ENCODE data around the gene DDB1. TPM values are rescaled to one million over a fixed set of nuclear protein-coding genes. Genes with fewer than 3 reads are reported as not detected.

DDB1 gene
- total RNA-seq, 2 donors from 2014 or later = 179 to 253 TPM

GRCh38 chr11:61283613-61284012, 49.3 kb downstream of the DDB1 start:
- WGBS = 97% methylated on average over 4 of the region's 4 CpGs
- no peaks in the 10 kb centered on the region for H3K4me1 ChIP-seq (replicated peaks)

GRCh38 chr11:61281581-61282250, 51.2 kb downstream of the DDB1 start:
- no peak for TF ChIP-seq POLR2AphosphoS5 (IDR thresholded peaks at IDR 0.05)
- no peak for TF ChIP-seq POLR2A (IDR thresholded peaks at IDR 0.05)
- no peak for TF ChIP-seq CTCF (IDR thresholded peaks at IDR 0.05)

More at GRCh38 chr11:61283613-61284012, 49.3 kb downstream of the DDB1 start:
- no peaks in the 10 kb centered on the region for H3K9me3 ChIP-seq
- TF ChIP-seq CTCF (IDR thresholded peaks at IDR 0.05) = no peak
- no peak for TF ChIP-seq POLR2A (IDR thresholded peaks at IDR 0.05)
- no peak for TF ChIP-seq POLR2AphosphoS5 (IDR thresholded peaks at IDR 0.05)
- intact Hi-C loops (cut with DNase I) = no loop called here
- no peaks in the 10 kb centered on the region for H3K36me3 ChIP-seq
- DNase-seq (ENCODE audit: low spot score) = no peak
- no peak overlapping the region for H3K27ac ChIP-seq
- no peaks in the 10 kb centered on the region for H3K27me3 ChIP-seq (replicated peaks; ENCODE audit: insufficient read depth)
- H3K4me3 ChIP-seq = no peak overlapping the region

DNA sequence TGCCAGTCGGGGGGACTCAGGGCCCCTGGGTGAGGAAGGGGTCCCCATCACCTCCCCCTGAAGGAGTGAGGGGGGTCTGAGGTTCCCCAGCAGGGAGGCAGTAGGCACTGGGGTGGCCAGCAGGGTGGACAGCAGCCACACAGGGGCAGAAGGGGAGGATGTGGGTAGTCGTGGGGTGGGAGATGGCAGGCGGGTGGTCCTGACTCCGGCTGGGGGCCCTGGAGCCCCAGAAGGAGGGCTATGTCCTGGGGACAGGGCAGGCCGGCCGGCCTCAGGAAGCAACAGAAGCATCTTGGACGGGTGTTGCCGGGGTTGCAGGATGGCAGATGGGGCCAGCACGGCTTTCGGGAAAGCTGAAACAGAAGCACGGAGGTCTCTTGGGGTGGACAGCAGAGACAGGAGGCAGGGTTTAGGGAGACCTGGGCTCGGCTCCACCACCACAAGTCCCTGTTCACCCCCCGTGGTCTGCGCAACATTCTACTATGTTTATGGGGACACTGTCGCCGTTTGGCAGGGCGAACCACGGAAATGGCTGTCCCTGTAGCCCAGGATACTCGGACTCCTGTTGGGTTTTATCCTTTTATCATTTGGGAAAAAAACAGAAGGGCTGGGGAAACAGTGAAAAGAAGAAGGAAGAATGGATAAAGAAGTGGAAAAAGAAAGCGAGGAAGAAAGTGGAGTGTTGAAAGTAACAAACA, 51.9 kb downstream of the DDB1 start:
- no peak overlapping the region for H3K27ac ChIP-seq
- intact Hi-C loops (cut with DNase I) = no loop called here
- DNase-seq (ENCODE audit: low spot score) = no peak
- no peaks in the 10 kb centered on the region for H3K27me3 ChIP-seq (replicated peaks; ENCODE audit: insufficient read depth)
- WGBS = 90% methylated on average over 20 of the region's 20 CpGs
- H3K4me3 ChIP-seq = no peak overlapping the region
- no peaks in the 10 kb centered on the region for H3K4me1 ChIP-seq (replicated peaks)
- no peaks in the 10 kb centered on the region for H3K36me3 ChIP-seq
- H3K9me3 ChIP-seq = no peaks in the 10 kb centered on the region
- TF ChIP-seq CTCF (IDR thresholded peaks at IDR 0.05) = no peak
- TF ChIP-seq POLR2A (IDR thresholded peaks at IDR 0.05) = no peak
- TF ChIP-seq POLR2AphosphoS5 (IDR thresholded peaks at IDR 0.05) = no peak

More at GRCh38 chr11:61281581-61282250, 51.2 kb downstream of the DDB1 start:
- Histone ChIP-seq H3K27ac (no peak overlapping the region), H3K9me3 (no peaks in the 10 kb centered on the region), H3K36me3 (no peaks in the 10 kb centered on the region), H3K4me1 (replicated peaks) (no peaks in the 10 kb centered on the region), H3K4me3 (no peak overlapping the region), H3K27me3 (replicated peaks; ENCODE audit: insufficient read depth) (no peaks in the 10 kb centered on the region)
- no peak for DNase-seq (ENCODE audit: low spot score)
- 62% methylated on average over 33 of the region's 35 CpGs for WGBS
- intact Hi-C loops (cut with DNase I) = no loop called here

- intact Hi-C loops (cut with DNase I) = no loop called here
- no peak overlapping the region for H3K27ac ChIP-seq
- H3K27me3 ChIP-seq (replicated peaks; ENCODE audit: insufficient read depth) = no peaks in the 10 kb centered on the region
- WGBS = 69% methylated on average over 12 of the region's 12 CpGs
- no peak for TF ChIP-seq CTCF (IDR thresholded peaks at IDR 0.05)
- TF ChIP-seq POLR2A (IDR thresholded peaks at IDR 0.05) = no peak
- TF ChIP-seq POLR2AphosphoS5 (IDR thresholded peaks at IDR 0.05) = no peak
- no peaks in the 10 kb centered on the region for H3K36me3 ChIP-seq
- no peaks in the 10 kb centered on the region for H3K9me3 ChIP-seq
- peak; percentile 33 for DNase-seq (ENCODE audit: low spot score)
- H3K4me3 ChIP-seq = no peak overlapping the region
- no peaks in the 10 kb centered on the region for H3K4me1 ChIP-seq (replicated peaks)
Observed at GRCh38 chr11:61279934-61280659, 52.8 kb downstream of the DDB1 start.
